AG04450 (cell line): ENCODE data around the gene PTGDR. TPM values are rescaled to one million over a fixed set of nuclear protein-coding genes. Genes with fewer than 3 reads are reported as not detected.

Experiments used
- CTCF ChIA-PET: fragments of 300-600, 350-600 bp; formaldehyde crosslinking; extraction: SDS; loops from one replicate; lab custom pipeline; 2022; ENCODE audit warnings: antibody characterized with exemption, inconsistent platforms; lab: Charles Lee
- POLR2A ChIA-PET: fragments of 350-600 bp; formaldehyde crosslinking; extraction: SDS; loops from one replicate; lab custom pipeline; 2021; ENCODE audit warnings: antibody characterized with exemption, inconsistent platforms; lab: Yijun Ruan, JAX
- DNase-seq: peaks from one replicate; pipeline ENCODE4 v3.0.0-alpha.2; 2011; ENCODE audit warnings: low read depth, low spot score
- H3K27ac ChIP-seq: one replicate; pipeline ENCODE4 v1.5.1; 2012; ENCODE audit warnings: low read depth, low read length, control low read depth
- H3K27me3 ChIP-seq: one replicate; pipeline ENCODE4 v1.6.0; 2012; ENCODE audit warnings: low read length; ENCODE audit not compliant: control insufficient read depth, insufficient read depth
- H3K4me3 ChIP-seq: 2 replicates; pipeline ENCODE4 v1.5.1; 2011; ENCODE audit warnings: mild to moderate bottlenecking, low read depth, low read length, control low read depth
- H3K9me3 ChIP-seq: 2 replicates; pipeline ENCODE4 v1.5.1; 2012; ENCODE audit warnings: low read length; ENCODE audit not compliant: control insufficient read depth, insufficient read depth
- polyA minus RNA-seq: library from RNA; depleted of rRNA, polyadenylated mRNA; stranded (reverse); fragments of >200 nt; gene quantifications from 2 replicates; pipeline ENCODE4 v1.2.3, GENCODE V29; 2011; rRNA and poly(A)+ RNA removed
- polyA plus RNA-seq: library from polyadenylated mRNA; depleted of rRNA; stranded (reverse); fragments of >200 nt; gene quantifications from 2 replicates; pipeline ENCODE4 v1.2.3, GENCODE V29; 2011; rRNA removed
- TF ChIP-seq, protein P1 (sequence below): IDR thresholded peaks from 2 replicates; pipeline ENCODE4 v1.5.1; 2011; ENCODE audit warnings: low read depth, low read length, control low read depth, inconsistent platforms

PTGDR gene, protein sequence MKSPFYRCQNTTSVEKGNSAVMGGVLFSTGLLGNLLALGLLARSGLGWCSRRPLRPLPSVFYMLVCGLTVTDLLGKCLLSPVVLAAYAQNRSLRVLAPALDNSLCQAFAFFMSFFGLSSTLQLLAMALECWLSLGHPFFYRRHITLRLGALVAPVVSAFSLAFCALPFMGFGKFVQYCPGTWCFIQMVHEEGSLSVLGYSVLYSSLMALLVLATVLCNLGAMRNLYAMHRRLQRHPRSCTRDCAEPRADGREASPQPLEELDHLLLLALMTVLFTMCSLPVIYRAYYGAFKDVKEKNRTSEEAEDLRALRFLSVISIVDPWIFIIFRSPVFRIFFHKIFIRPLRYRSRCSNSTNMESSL
- not detected in 2 replicates for polyA plus RNA-seq
- polyA minus RNA-seq = not detected in 2 replicates

DNA sequence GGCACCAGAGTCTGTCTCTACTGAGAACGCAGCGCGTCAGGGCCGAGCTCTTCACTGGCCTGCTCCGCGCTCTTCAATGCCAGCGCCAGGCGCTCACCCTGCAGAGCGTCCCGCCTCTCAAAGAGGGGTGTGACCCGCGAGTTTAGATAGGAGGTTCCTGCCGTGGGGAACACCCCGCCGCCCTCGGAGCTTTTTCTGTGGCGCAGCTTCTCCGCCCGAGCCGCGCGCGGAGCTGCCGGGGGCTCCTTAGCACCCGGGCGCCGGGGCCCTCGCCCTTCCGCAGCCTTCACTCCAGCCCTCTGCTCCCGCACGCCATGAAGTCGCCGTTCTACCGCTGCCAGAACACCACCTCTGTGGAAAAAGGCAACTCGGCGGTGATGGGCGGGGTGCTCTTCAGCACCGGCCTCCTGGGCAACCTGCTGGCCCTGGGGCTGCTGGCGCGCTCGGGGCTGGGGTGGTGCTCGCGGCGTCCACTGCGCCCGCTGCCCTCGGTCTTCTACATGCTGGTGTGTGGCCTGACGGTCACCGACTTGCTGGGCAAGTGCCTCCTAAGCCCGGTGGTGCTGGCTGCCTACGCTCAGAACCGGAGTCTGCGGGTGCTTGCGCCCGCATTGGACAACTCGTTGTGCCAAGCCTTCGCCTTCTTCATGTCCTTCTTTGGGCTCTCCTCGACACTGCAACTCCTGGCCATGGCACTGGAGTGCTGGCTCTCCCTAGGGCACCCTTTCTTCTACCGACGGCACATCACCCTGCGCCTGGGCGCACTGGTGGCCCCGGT is at the start of gene PTGDR:
PTGDR (plus strand) TSS at position 198 of the 778 bp plus-strand sequence; CDS start at position 315, 117 bp downstream.
- ChIA-PET CTCF (no interaction called here), POLR2A (no interaction called here)
- no peaks in the 10 kb centered on the region; the same call in 1 of the 2 replicates for H3K9me3 ChIP-seq
- peak within 1 kb of the TSS; percentile 38 for H3K4me3 ChIP-seq
- DNase-seq = no peak
- TF ChIP-seq, protein P1, sequence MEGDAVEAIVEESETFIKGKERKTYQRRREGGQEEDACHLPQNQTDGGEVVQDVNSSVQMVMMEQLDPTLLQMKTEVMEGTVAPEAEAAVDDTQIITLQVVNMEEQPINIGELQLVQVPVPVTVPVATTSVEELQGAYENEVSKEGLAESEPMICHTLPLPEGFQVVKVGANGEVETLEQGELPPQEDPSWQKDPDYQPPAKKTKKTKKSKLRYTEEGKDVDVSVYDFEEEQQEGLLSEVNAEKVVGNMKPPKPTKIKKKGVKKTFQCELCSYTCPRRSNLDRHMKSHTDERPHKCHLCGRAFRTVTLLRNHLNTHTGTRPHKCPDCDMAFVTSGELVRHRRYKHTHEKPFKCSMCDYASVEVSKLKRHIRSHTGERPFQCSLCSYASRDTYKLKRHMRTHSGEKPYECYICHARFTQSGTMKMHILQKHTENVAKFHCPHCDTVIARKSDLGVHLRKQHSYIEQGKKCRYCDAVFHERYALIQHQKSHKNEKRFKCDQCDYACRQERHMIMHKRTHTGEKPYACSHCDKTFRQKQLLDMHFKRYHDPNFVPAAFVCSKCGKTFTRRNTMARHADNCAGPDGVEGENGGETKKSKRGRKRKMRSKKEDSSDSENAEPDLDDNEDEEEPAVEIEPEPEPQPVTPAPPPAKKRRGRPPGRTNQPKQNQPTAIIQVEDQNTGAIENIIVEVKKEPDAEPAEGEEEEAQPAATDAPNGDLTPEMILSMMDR = no peak
- H3K27me3 ChIP-seq = peaks cover 38% of the 10 kb centered on the region
- H3K27ac ChIP-seq = no peak within 1 kb of the TSS

DNA sequence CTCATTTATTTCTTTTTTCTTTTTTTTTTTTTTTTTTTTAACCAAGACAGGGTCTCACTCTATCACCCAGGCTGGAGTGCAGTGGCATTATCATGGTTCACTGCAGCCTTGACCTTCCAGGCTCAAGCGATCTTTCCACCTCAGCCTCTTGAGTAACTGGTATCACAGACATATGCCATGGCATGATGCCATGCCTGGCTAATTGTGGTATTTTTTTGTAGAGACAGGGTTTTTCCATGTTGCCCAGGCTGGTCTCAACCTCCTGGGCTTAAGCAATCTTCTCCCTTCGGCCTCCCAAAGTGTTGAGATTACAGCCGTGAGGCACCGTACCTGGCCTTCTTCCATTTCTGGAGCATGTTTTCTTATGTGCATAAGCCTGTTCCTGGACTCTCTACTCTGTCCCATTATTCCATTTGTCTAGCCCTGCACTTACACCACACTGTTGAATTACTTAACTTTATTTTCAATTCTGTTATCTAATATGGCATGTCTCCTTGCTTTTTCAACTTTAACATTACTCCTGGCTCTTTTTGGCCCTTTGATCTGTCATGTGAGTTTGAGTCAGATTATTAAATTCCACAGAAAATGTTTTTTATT is 47.9 kb upstream of the PTGDR start:
- Histone ChIP-seq H3K27me3 (peaks cover 3% of the 10 kb centered on the region), H3K4me3 (no peak overlapping the region), H3K27ac (no peak overlapping the region), H3K9me3 (no peaks in the 10 kb centered on the region)
- CTCF ChIA-PET = interaction anchor here (0.7 kb wide), 1 partner anchor 117 kb away, joined by 7 read pairs; no protein-coding TSS in a partner anchor
- TF ChIP-seq, protein P1 = no peak
- no peak for DNase-seq
- POLR2A ChIA-PET = no interaction called here

DNA sequence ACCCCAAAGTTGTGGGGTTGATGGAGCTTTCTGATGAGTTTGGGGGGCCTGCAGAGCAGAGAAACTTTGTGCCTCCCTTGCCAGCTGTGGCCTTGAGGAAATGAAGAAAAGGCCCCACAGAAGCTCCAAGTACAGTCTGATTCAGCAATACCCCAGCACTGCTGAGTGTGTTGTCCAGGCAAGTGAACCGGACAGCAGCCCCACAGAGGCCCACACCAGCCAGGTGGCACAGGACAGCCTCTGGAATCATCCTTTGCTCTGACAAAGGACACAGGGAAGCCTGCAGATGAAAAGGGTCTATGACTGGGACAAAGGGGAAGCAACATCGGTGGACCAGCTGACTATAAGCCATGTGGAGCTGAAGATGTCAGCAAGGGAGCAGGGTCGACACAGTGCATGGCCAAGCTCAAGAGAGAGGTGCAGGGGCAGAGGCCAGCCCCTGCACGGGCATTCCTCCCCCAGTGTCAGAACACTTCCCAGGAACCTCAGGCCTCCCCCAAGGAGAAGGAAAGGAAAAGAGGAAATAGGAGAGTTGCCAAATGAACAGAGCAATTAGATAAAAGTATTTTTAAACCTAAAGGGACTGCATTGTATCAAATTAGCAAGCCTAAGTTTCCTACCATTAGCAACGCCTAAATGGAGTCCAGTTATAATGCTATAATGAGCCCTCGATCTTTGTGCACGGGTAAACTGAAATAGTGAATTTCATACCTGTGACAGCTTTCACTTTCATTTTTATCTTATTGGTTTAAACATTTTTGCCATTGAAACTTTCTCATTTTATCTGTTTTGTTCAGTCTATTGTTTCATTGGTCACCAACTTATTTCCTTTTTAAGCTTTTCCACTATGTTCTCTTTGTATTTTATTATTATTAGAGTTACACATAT is 46.3 kb upstream of the PTGDR start:
- Histone ChIP-seq H3K9me3 (no peaks in the 10 kb centered on the region), H3K4me3 (no peak overlapping the region), H3K27me3 (peaks cover under 1% of the 10 kb centered on the region), H3K27ac (no peak overlapping the region)
- ChIA-PET CTCF (no interaction called here), POLR2A (no interaction called here)
- no peak for DNase-seq
- TF ChIP-seq, protein P1 = no peak

DNA sequence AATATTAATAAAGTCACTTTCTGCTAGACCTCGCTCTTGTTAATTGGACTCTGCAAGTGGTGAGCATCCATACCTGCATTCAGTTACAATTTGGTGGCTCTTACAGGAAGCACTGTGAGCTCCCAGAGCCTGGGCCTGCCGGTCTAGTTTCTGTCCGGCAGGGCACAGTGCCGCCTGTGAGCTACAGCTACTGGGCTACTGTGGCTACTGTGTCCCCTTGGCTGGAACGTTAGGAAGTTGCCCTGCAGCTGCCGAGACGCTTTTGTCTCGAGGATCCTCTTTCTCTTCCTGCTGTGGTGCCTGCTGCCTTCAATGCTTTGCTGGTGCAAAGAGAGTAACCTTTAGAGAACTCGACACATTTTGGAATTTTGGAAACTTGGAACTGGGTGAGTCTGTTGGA is 44.6 kb upstream of the PTGDR start:
- no peak overlapping the region for H3K4me3 ChIP-seq
- POLR2A ChIA-PET = no interaction called here
- H3K27me3 ChIP-seq = no peaks in the 10 kb centered on the region
- no peak for DNase-seq
- H3K9me3 ChIP-seq = no peaks in the 10 kb centered on the region
- CTCF ChIA-PET = no interaction called here
- H3K27ac ChIP-seq = no peak overlapping the region
- TF ChIP-seq, protein P1 = no peak
